Measurements from ENCODE around the gene CYSRT1. TPM values are rescaled to one million over a fixed set of nuclear protein-coding genes. Genes with fewer than 3 reads are reported as not detected.
A peak's percentile ranks its signal among the peaks of the same experiment; 100 is the strongest.

The CYSRT1 gene
- polyA plus RNA-seq, 1 donor, result 71.7 TPM

DNA sequence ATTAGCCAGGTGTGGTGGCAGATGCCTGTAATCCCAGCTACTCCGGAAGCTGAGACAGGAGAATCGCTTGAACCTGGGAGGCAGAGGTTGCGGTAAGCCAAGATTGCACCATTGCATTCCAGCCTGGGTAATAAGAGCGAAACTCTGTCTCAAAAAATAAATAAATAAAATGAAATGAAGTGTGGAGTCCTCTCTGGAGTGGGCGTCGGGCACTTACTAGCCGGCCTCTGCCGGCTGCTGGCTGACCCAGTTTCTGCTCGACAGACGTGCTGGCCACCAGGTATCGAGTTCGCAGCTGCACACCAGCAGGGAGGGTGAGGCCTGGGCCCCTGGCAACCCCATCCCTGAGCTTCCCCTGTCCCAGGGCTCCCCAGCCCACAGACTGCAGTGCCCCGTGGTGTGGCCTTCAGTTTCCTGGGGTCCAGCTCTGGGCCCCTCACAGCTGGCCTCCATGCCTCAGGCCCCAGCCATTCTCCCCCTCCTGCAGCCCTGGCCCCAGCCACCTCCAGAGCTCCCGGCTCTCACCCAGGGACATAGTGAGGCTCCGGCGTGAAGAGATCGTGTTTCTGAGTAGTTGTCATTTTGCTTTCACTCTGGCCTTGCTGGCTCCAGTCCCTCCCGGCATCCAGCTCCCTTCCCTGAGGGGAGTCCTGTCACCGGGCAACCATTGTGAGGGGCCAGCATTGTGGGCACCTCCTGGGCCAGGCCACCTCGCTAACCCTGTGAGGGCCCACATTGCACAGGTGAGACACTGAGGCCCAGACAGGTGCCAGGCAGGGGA is 22.4 kb downstream of the CYSRT1 start:
- H3K9me3 ChIP-seq (ENCODE audit: control insufficient read depth, low read depth, low read length), result no peaks in the 10 kb centered on the region
- WGBS (ENCODE audit: insufficient coverage, low lambda C conversion rate), result 100% methylated on average over 1 of the region's 20 CpGs
- H3K27me3 ChIP-seq (ENCODE audit: control insufficient read depth, insufficient read depth, low read length), result no peaks in the 10 kb centered on the region
- H3K4me3 ChIP-seq (ENCODE audit: low read length), result no peak overlapping the region
- H3K4me1 ChIP-seq (ENCODE audit: control insufficient read depth, insufficient read depth, low read length), result peaks cover 32% of the 10 kb centered on the region
- DNase-seq, result no peak
- peaks cover 18% of the 10 kb centered on the region for H3K36me3 ChIP-seq (ENCODE audit: control insufficient read depth, insufficient read depth, low read length)
- no peak overlapping the region for H3K27ac ChIP-seq (ENCODE audit: low read length)

DNA sequence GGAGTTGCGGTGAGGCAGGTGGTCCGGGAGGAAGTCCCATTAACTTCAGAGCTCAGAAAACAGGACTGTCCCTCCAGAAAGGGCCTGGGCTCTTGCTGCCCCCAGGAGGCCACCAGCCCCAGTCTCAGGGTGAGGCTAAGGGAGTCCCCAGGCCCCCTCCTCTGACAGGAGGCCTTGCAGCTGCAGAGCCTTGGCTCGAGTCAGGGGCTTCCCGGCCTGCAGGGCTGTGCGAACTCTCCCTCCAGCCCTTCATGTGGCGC is 22.9 kb downstream of the CYSRT1 start:
- Histone ChIP-seq H3K9me3 (ENCODE audit: control insufficient read depth, low read depth, low read length) (no peaks in the 10 kb centered on the region), H3K27ac (ENCODE audit: low read length) (no peak overlapping the region), H3K4me1 (ENCODE audit: control insufficient read depth, insufficient read depth, low read length) (peaks cover 33% of the 10 kb centered on the region), H3K27me3 (ENCODE audit: control insufficient read depth, insufficient read depth, low read length) (no peaks in the 10 kb centered on the region), H3K4me3 (ENCODE audit: low read length) (no peak overlapping the region), H3K36me3 (ENCODE audit: control insufficient read depth, insufficient read depth, low read length) (peaks cover 13% of the 10 kb centered on the region)
- no CpG with 5 or more reads among the region's 6 CpGs for WGBS (ENCODE audit: insufficient coverage, low lambda C conversion rate)
- DNase-seq, result no peak

DNA sequence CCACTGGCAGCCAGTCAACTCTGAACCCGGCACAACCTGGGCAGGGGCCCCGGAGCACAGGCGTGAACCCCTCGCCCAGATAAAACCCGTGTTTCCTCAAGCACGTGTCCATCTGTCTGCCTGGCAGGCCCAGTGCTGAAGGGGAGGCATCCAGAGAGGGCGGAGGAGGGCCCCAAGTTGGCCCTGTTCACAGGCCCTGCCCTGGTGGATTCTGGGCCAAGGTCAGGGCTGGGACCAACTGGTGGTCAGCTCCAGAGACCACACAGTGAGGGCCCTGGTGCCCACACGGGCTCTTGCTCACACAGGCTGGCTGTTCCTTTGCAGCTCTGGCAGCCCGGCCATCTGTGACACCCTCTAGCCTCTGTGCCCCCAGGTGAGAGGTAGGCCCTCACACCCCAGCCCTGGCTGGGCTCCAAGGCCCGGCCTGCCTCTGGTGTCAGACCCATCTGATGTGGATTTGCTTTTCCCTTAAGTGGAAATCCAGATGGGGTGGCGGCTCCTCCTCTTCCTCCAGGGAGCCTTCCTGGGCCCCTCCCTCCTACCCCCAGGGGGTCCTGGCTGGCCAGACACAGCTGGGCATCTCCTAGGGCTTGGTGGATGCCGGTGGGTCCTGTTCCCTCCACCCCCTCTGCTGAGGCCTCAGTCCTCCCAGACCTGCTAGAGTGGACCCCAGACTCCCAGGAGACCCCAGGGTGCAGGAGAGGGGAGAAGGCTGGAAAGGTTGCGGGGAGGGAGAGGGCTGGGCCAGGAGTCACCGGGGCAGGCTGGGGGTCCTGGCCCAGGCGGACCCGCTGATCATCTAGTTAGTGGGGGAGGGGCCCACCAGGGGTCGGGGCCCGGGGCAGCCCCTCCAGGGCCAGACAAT is 25.6 kb downstream of the CYSRT1 start:
- H3K27me3 ChIP-seq (ENCODE audit: control insufficient read depth, insufficient read depth, low read length), result no peaks in the 10 kb centered on the region
- H3K4me3 ChIP-seq (ENCODE audit: low read length), result no peak overlapping the region
- H3K9me3 ChIP-seq (ENCODE audit: control insufficient read depth, low read depth, low read length), result no peaks in the 10 kb centered on the region
- WGBS (ENCODE audit: insufficient coverage, low lambda C conversion rate), result no CpG with 5 or more reads among the region's 18 CpGs
- no peaks in the 10 kb centered on the region for H3K36me3 ChIP-seq (ENCODE audit: control insufficient read depth, insufficient read depth, low read length)
- DNase-seq, result no peak
- no peak overlapping the region for H3K27ac ChIP-seq (ENCODE audit: low read length)
- peaks cover 25% of the 10 kb centered on the region for H3K4me1 ChIP-seq (ENCODE audit: control insufficient read depth, insufficient read depth, low read length)

DNA sequence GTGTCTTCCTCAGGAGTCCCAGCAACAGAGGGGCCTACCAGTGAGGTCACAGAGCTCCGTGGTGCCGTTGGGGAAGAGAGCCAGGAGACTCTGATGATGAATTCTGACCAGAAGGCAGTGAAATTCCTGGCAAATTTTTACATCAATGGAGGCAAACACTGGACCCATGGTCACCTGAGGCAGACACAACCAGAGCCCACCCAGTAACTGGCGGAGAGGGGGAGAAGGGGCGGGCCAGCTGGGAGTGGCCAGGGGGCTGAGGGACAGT is 26.2 kb downstream of the CYSRT1 start, which contains the start of gene STPG3:
TSS of gene STPG3 (plus strand) at position 93 of the 268 bp plus-strand sequence. CDS start at position 94, 1 bp downstream.
- no peaks in the 10 kb centered on the region for H3K9me3 ChIP-seq (ENCODE audit: control insufficient read depth, low read depth, low read length)
- peaks cover 27% of the 10 kb centered on the region for H3K4me1 ChIP-seq (ENCODE audit: control insufficient read depth, insufficient read depth, low read length)
- WGBS (ENCODE audit: insufficient coverage, low lambda C conversion rate), result no CpG with 5 or more reads among the region's 4 CpGs
- DNase-seq, result no peak
- no peaks in the 10 kb centered on the region for H3K27me3 ChIP-seq (ENCODE audit: control insufficient read depth, insufficient read depth, low read length)
- H3K27ac ChIP-seq (ENCODE audit: low read length), result no peak within 1 kb of the TSS
- no peaks in the 10 kb centered on the region for H3K36me3 ChIP-seq (ENCODE audit: control insufficient read depth, insufficient read depth, low read length)
- H3K4me3 ChIP-seq (ENCODE audit: low read length), result no peak within 1 kb of the TSS

DNA sequence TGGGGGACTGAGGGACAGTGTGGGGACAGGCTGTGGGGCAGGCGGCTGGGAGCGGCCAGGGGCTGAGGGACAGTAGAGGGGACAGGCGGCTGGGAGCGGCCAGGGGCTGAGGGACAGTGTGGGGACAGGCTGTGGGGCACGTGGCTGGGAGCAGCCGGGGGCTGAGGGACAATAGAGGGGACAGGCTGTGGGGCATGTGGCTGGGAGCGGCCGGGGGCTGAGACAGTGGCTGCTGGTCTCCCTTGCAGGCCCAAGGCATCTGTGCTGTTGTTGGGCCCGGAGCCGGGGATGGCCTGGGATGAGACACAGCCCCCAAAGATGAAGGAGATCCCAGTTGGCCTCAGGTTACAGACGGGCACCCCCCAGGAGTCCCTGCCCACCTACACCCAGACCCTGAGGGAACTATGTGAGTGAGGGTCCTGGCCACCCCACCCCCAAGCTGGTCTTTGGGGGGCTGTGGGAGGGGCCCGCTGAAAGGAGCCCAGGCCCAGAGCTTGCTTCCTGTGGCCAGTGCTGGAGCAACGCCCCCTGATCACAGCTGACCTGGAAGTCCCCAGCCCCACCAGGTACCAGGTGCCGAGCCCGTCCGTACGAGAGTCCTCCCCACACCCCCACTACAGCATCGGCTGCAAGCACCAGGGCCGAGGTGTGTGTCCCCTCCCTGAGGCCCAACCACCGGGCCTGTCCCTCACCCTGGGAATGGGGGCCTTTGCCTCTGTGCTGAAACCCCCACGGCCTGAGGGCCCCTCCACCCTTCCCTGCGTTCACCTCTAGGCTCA is 26.7 kb downstream of the CYSRT1 start:
- no CpG with 5 or more reads among the region's 22 CpGs for WGBS (ENCODE audit: insufficient coverage, low lambda C conversion rate)
- Histone ChIP-seq H3K27me3 (ENCODE audit: control insufficient read depth, insufficient read depth, low read length) (no peaks in the 10 kb centered on the region), H3K4me1 (ENCODE audit: control insufficient read depth, insufficient read depth, low read length) (peaks cover 32% of the 10 kb centered on the region), H3K9me3 (ENCODE audit: control insufficient read depth, low read depth, low read length) (no peaks in the 10 kb centered on the region), H3K27ac (ENCODE audit: low read length) (no peak overlapping the region), H3K36me3 (ENCODE audit: control insufficient read depth, insufficient read depth, low read length) (peaks cover 3% of the 10 kb centered on the region), H3K4me3 (ENCODE audit: low read length) (no peak overlapping the region)
- no peak for DNase-seq

DNA sequence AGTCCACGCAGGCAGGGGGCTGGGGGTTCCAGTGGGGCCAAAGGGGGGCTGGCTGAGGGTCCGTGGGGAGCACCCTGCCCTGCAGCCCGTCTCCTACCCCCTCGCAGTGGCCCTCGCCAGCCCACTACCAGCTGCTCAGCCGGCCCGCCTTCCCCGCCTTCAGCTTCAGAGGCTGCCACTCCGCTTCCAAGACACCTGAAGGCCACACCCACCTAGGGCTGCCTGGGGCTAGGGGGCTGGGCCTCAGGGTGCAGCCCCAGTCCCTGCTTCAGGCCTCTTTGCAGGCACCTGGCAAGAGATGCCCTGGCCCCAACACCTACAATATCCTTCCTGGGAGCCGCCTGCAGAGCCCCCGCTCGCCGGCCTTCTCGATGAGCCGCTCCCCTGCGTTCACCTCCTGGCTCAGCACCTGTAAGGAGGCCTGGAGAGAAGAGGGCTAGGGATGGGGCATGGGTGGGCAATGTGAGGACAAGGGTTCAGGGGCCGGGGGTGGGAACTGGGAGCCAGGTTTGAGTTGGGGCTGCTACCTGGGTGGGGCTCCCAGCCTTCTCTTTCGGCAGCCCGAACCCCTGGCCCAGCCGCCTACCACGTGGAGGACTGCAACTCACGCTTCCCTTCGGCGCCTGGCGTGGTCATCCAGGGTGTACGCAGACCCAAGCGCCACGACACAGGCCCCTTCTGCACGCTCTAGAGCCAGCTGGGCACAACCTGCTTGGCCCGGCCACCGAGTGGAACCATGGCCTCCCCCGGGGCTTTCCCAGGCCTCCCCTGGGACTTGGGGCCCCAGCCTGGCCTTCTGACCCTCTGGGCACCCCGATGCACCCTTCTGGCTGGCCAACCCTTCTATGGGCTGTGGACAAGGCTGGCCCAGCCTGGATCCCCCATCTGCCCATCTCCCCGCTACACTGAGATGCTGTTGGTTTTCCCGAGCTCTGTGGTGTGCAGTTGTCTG is 27.9 kb downstream of the CYSRT1 start:
- H3K27me3 ChIP-seq (ENCODE audit: control insufficient read depth, insufficient read depth, low read length), result no peaks in the 10 kb centered on the region
- peak; percentile 67 to 79 for DNase-seq
- no peak overlapping the region for H3K27ac ChIP-seq (ENCODE audit: low read length)
- WGBS (ENCODE audit: insufficient coverage, low lambda C conversion rate), result no CpG with 5 or more reads among the region's 35 CpGs
- peaks cover 35% of the 10 kb centered on the region for H3K4me1 ChIP-seq (ENCODE audit: control insufficient read depth, insufficient read depth, low read length)
- peaks cover 9% of the 10 kb centered on the region for H3K36me3 ChIP-seq (ENCODE audit: control insufficient read depth, insufficient read depth, low read length)
- H3K4me3 ChIP-seq (ENCODE audit: low read length), result peak overlapping the region; percentile 9
- no peaks in the 10 kb centered on the region for H3K9me3 ChIP-seq (ENCODE audit: control insufficient read depth, low read depth, low read length)

DNA sequence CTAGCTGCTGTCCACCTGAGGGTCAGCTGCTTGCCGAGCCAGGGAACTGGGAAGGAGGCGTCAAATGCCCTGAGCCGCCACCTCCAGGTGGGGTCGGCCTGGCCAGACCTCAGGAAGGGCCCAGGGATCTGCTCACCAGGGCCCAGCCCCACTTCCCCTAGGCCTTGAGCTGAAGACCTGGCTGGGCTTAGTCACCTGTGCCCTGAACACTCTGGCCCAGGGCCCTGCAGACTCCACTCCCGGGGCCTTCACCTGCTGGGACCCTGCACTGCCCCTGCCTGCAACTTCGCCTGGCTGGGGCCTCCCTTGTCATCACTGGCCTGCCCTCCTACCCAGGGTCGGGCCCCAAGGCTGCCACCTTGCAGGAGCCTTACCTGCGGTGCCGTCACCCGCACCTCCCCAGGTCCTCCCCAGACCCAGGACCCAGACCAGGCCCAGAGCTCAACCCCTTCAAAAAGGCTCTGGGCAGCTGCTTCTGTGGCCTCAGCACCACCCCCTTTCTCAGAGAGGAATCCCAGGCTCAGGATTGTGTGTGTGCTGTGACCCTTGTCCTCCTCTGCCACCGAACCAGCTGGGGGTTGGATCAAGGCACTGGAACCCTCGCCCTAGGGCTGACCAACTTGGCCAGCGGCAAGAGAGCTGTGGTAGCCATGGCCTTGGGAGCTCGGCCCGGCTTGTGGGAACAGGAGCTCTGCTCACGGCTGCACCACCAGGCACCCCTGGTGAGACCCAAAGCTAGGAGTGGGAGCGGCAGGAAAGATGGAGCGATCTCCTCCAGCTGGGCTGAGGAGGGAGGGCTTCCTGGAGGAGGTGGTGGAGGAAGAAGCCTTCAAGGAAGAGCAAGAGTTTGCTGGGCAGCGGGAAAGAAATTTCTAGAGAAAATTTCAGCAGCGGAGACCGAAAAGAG is 29.0 kb downstream of the CYSRT1 start:
- no peaks in the 10 kb centered on the region for H3K27me3 ChIP-seq (ENCODE audit: control insufficient read depth, insufficient read depth, low read length)
- peaks cover 15% of the 10 kb centered on the region for H3K36me3 ChIP-seq (ENCODE audit: control insufficient read depth, insufficient read depth, low read length)
- DNase-seq, result peak in 1 of 2 donors; percentile 65
- H3K4me1 ChIP-seq (ENCODE audit: control insufficient read depth, insufficient read depth, low read length), result peaks cover 35% of the 10 kb centered on the region
- 30% methylated on average over 2 of the region's 21 CpGs for WGBS (ENCODE audit: insufficient coverage, low lambda C conversion rate)
- no peaks in the 10 kb centered on the region for H3K9me3 ChIP-seq (ENCODE audit: control insufficient read depth, low read depth, low read length)
- peak overlapping the region; percentile 95 for H3K4me3 ChIP-seq (ENCODE audit: low read length)
- H3K27ac ChIP-seq (ENCODE audit: low read length), result peak overlapping the region; percentile 85

DNA sequence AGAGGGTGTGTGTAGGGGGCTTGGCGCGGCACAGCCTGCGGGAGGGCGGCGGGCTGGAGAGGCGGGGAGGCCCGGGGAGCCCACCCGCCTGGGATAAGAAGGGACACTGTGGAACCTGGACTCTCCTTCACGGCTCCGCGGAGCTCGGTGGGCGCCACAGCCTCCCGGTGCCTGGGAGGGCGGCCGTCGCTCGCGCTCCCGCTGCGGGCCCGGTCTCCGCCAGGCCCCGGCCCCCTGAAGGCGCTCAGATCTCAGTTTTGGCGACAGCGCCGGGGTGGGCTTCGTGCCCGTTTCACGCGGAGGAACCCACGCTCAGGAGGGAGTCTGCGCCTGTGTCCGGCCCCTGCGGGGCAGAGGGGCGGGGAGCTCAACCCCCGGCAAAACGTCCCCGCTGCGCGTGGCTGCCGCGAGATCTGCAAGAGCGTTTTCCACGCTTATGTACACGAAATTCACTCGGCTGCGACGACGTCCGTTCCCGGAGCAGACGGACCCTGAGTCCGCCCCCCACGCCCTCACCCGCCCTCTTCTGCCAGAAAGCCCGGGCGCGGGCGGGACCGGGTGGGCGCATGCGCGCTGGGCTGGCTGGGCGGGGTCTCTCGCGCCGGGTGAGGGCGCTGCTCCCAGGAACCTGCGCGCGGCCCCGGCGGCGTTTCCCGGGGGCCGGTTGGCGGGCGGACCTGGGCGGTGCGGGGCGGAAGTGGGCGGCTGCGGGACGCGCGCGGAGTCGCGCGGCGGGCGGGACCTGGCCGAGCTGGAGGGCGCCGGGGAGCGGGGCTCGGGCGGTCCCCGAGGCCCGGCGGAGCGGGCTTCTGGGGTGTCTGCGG is 29.9 kb downstream of the CYSRT1 start, which contains the start of gene NELFB:
TSS of gene NELFB (plus strand) at position 704 of the 824 bp plus-strand sequence.
- Histone ChIP-seq H3K36me3 (ENCODE audit: control insufficient read depth, insufficient read depth, low read length) (peaks cover 19% of the 10 kb centered on the region), H3K27me3 (ENCODE audit: control insufficient read depth, insufficient read depth, low read length) (no peaks in the 10 kb centered on the region), H3K9me3 (ENCODE audit: control insufficient read depth, low read depth, low read length) (no peaks in the 10 kb centered on the region), H3K4me3 (ENCODE audit: low read length) (peak within 1 kb of the TSS; percentile 95), H3K4me1 (ENCODE audit: control insufficient read depth, insufficient read depth, low read length) (peaks cover 35% of the 10 kb centered on the region), H3K27ac (ENCODE audit: low read length) (peak within 1 kb of the TSS; percentile 85)
- WGBS (ENCODE audit: insufficient coverage, low lambda C conversion rate), result no CpG with 5 or more reads among the region's 105 CpGs
- peak; percentile 89 to 92 for DNase-seq
